Neural progenitor cell (in vitro differentiated cells): ENCODE measurements around the gene EXOG.

ENCODE experiments used
- CTCF ChIP-seq: fragments of 200-600 bp; sonication (generic); IDR thresholded peaks from 2 replicates; pipeline ENCODE4 v1.5.1; 2017; ENCODE audit warnings: antibody characterized with exemption, mild to moderate bottlenecking
- EZH2 ChIP-seq: fragments of 200-600 bp; sonication (generic); IDR thresholded peaks from 2 replicates; pipeline ENCODE4 v1.6.1; 2017; ENCODE audit warnings: antibody characterized with exemption, mild to moderate bottlenecking, moderate library complexity

GRCh38 chr3:38468765-38469164, 27.4 kb upstream of the EXOG start:
- TF ChIP-seq CTCF (no peak), EZH2 (no peak)
